ENCODE results near the gene OR13J1. TPM values are rescaled to one million over a fixed set of nuclear protein-coding genes. Genes with fewer than 3 reads are reported as not detected.

The OR13J1 gene
- total RNA-seq, 1 experiment from 2014 or later, result not detected

DNA sequence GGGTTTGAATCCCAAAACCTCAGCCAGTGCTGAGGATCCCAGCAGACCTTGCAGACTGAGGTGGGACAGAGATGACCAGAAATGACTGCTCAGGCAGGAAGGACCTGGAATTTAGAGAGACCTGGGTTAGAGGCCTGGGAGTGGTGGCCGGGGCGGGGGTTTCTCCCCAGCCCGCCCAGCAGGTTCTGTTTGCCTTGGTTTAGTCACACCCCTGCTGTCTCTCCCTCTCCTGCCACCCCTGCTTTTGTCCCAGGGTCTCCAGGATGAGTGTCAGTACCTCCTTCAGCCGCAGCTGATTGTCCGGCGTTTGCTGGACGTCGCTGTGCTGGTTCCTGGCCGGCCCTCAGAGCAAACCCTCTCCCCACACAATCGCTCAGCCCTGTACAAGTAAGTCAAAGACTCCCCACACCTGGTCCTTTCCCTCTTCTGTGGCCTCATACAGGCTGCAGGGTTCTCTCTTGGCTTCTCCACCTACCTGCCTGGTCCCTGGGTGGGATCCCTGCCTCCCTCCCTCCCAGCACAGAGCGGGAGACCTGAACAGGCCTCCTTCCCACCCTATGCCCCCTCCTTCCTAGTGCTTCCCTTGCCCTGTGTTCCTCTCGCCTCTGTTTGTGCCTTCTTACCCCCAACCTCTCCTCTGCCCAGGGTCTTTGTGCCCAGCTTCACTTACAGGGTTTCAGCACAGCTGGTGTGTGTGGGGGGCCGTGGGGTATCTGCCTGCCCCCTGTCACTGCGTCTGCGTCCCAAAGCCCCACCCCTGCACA lies 29.1 kb downstream of the OR13J1 start:
- intact Hi-C loops (cut with micrococcal nuclease; ENCODE audit: unreplicated experiment), result no loop called here
- no peak for TF ChIP-seq EZH2 (IDR thresholded peaks at IDR 0.05; ENCODE audit: borderline replicate concordance, low read depth, low read length, poor library complexity, severe bottlenecking)
- TF ChIP-seq, protein P1, sequence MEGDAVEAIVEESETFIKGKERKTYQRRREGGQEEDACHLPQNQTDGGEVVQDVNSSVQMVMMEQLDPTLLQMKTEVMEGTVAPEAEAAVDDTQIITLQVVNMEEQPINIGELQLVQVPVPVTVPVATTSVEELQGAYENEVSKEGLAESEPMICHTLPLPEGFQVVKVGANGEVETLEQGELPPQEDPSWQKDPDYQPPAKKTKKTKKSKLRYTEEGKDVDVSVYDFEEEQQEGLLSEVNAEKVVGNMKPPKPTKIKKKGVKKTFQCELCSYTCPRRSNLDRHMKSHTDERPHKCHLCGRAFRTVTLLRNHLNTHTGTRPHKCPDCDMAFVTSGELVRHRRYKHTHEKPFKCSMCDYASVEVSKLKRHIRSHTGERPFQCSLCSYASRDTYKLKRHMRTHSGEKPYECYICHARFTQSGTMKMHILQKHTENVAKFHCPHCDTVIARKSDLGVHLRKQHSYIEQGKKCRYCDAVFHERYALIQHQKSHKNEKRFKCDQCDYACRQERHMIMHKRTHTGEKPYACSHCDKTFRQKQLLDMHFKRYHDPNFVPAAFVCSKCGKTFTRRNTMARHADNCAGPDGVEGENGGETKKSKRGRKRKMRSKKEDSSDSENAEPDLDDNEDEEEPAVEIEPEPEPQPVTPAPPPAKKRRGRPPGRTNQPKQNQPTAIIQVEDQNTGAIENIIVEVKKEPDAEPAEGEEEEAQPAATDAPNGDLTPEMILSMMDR (conservative IDR thresholded peaks at IDR 0.05; ENCODE audit: low read depth, low read length), result no peak
- H3K9me3 ChIP-seq (ENCODE audit: low read depth, low read length, poor library complexity, severe bottlenecking), result no peaks in the 10 kb centered on the region
- no peak for DNase-seq (ENCODE audit: low spot score)
- no TSS peak for BruUV-seq (replicated peaks)
- no peaks in the 10 kb centered on the region for H3K27me3 ChIP-seq (replicated peaks; ENCODE audit: insufficient read depth, low read depth, low read length, poor library complexity)
- no peaks in the 10 kb centered on the region for H3K4me1 ChIP-seq (ENCODE audit: insufficient read depth, low read length, poor library complexity, severe bottlenecking)
- H3K36me3 ChIP-seq (ENCODE audit: insufficient read depth, low read length, poor library complexity, severe bottlenecking), result no peaks in the 10 kb centered on the region
- H3K27ac ChIP-seq (ENCODE audit: low read depth, low read length, poor library complexity, severe bottlenecking), result no peak overlapping the region
- H3K4me3 ChIP-seq (ENCODE audit: low read depth, low read length, poor library complexity, severe bottlenecking), result no peak overlapping the region
- CTCF ChIA-PET, result no interaction called here
- POLR2A ChIA-PET (ENCODE audit: low non-redundant PET), result no interaction called here

DNA sequence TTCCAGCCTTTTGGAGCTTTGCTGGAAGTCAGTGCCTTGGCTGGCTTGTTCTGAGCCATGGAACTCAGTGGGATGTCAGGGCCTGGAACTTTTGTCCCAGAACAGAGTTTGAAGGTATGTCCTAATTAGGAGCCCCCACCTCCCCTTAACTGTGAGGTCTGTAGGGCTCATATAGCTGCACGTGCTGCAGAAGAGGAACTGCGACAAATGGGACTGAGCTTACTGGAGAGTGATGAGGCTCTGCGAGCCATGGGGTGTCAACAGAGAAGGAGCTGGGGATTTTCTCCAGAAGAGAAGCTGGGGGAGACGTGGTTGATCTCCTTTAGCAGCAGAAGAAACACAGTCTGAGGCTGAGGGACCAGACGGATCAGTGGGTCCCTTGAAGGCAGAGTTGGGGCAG lies 30.3 kb downstream of the OR13J1 start:
- Histone ChIP-seq H3K9me3 (ENCODE audit: low read depth, low read length, poor library complexity, severe bottlenecking) (no peaks in the 10 kb centered on the region), H3K27ac (ENCODE audit: low read depth, low read length, poor library complexity, severe bottlenecking) (no peak overlapping the region), H3K27me3 (replicated peaks; ENCODE audit: insufficient read depth, low read depth, low read length, poor library complexity) (no peaks in the 10 kb centered on the region), H3K4me1 (ENCODE audit: insufficient read depth, low read length, poor library complexity, severe bottlenecking) (no peaks in the 10 kb centered on the region), H3K36me3 (ENCODE audit: insufficient read depth, low read length, poor library complexity, severe bottlenecking) (no peaks in the 10 kb centered on the region), H3K4me3 (ENCODE audit: low read depth, low read length, poor library complexity, severe bottlenecking) (no peak overlapping the region)
- BruUV-seq (replicated peaks), result no TSS peak
- intact Hi-C loops (cut with micrococcal nuclease; ENCODE audit: unreplicated experiment), result no loop called here
- ChIA-PET CTCF (no interaction called here), POLR2A (ENCODE audit: low non-redundant PET) (no interaction called here)
- no peak for DNase-seq (ENCODE audit: low spot score)
- TF ChIP-seq, protein P1 (conservative IDR thresholded peaks at IDR 0.05; ENCODE audit: low read depth, low read length), result no peak
- TF ChIP-seq EZH2 (IDR thresholded peaks at IDR 0.05; ENCODE audit: borderline replicate concordance, low read depth, low read length, poor library complexity, severe bottlenecking), result no peak

DNA sequence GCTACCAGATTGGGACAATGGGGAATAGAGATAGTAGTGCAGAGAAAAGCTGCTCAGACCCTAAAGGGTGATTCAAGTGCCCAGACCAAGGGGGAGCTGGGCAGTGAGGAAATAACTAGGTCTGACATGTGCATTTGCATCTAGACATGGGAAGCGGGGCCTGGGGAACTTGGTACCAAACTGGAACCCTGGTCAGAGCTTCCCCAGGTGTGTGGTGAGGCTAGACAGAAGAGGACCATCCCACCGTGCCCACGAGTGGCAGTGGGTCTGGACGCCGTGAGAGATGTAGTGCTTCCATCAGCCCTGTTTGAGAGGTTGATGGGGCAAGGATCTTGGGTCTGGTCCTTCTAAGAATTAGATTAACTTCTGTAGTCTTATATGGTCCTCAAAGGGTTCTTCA lies 33.6 kb downstream of the OR13J1 start:
- no peak for DNase-seq (ENCODE audit: low spot score)
- H3K27me3 ChIP-seq (replicated peaks; ENCODE audit: insufficient read depth, low read depth, low read length, poor library complexity), result no peaks in the 10 kb centered on the region
- H3K4me1 ChIP-seq (ENCODE audit: insufficient read depth, low read length, poor library complexity, severe bottlenecking), result no peaks in the 10 kb centered on the region
- ChIA-PET POLR2A (ENCODE audit: low non-redundant PET) (no interaction called here), CTCF (interaction anchor here (0.6 kb wide), 1 partner anchor 1279 kb away, joined by 4 read pairs; no protein-coding TSS in a partner anchor)
- no peak overlapping the region for H3K4me3 ChIP-seq (ENCODE audit: low read depth, low read length, poor library complexity, severe bottlenecking)
- no peak overlapping the region for H3K27ac ChIP-seq (ENCODE audit: low read depth, low read length, poor library complexity, severe bottlenecking)
- H3K9me3 ChIP-seq (ENCODE audit: low read depth, low read length, poor library complexity, severe bottlenecking), result no peaks in the 10 kb centered on the region
- TF ChIP-seq EZH2 (IDR thresholded peaks at IDR 0.05; ENCODE audit: borderline replicate concordance, low read depth, low read length, poor library complexity, severe bottlenecking), result no peak
- TF ChIP-seq, protein P1 (conservative IDR thresholded peaks at IDR 0.05; ENCODE audit: low read depth, low read length), result no peak
- no peaks in the 10 kb centered on the region for H3K36me3 ChIP-seq (ENCODE audit: insufficient read depth, low read length, poor library complexity, severe bottlenecking)
- BruUV-seq (replicated peaks), result no TSS peak
- intact Hi-C loops (cut with micrococcal nuclease; ENCODE audit: unreplicated experiment), result no loop called here

Data from A673 (cell line).